ENCODE measurements around the gene POU3F3.

Gene POU3F3

DNA sequence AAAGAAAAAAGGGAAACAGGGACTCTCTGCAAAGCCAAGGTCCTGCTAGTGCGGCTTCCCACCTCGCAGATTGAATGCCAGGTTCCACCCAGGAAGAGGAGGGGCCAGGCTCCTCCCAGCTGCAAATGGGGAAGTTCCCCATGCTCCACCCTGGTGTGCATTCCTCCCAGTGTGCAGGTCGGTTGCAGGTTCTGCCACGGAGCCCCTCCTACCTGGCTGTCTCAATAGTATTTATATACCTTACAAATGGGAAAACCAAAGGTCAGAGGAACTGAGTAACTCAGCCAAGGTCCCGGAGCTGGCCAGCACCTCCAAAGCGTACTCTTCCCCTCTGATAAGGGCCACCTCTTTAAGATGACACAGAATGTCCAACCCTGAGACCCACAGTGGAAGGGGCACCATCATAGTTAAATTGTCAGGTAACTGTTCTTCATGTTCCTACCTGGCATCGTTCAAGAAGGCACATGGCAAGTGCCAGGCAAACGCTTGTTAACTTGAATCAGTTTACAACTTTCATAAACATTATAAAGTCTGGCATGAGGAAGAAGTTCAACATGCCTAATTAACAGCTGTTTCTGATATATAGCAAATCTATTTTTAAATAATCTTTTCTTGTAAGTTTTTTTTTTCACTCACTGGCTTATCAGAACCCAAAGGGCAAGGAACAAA is 35.5 kb downstream of the POU3F3 start:
- ChIA-PET CTCF (no interaction called here), POLR2A (no interaction called here)
- H3K4me3 ChIP-seq (ENCODE audit: low read depth, low read length): no peak overlapping the region
- TF ChIP-seq, protein P1, sequence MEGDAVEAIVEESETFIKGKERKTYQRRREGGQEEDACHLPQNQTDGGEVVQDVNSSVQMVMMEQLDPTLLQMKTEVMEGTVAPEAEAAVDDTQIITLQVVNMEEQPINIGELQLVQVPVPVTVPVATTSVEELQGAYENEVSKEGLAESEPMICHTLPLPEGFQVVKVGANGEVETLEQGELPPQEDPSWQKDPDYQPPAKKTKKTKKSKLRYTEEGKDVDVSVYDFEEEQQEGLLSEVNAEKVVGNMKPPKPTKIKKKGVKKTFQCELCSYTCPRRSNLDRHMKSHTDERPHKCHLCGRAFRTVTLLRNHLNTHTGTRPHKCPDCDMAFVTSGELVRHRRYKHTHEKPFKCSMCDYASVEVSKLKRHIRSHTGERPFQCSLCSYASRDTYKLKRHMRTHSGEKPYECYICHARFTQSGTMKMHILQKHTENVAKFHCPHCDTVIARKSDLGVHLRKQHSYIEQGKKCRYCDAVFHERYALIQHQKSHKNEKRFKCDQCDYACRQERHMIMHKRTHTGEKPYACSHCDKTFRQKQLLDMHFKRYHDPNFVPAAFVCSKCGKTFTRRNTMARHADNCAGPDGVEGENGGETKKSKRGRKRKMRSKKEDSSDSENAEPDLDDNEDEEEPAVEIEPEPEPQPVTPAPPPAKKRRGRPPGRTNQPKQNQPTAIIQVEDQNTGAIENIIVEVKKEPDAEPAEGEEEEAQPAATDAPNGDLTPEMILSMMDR (IDR thresholded peaks at IDR 0.05; ENCODE audit: insufficient read depth, low read length, missing control alignments): no peak
- DNase-seq (ENCODE audit: low read depth, low spot score): no peak

DNA sequence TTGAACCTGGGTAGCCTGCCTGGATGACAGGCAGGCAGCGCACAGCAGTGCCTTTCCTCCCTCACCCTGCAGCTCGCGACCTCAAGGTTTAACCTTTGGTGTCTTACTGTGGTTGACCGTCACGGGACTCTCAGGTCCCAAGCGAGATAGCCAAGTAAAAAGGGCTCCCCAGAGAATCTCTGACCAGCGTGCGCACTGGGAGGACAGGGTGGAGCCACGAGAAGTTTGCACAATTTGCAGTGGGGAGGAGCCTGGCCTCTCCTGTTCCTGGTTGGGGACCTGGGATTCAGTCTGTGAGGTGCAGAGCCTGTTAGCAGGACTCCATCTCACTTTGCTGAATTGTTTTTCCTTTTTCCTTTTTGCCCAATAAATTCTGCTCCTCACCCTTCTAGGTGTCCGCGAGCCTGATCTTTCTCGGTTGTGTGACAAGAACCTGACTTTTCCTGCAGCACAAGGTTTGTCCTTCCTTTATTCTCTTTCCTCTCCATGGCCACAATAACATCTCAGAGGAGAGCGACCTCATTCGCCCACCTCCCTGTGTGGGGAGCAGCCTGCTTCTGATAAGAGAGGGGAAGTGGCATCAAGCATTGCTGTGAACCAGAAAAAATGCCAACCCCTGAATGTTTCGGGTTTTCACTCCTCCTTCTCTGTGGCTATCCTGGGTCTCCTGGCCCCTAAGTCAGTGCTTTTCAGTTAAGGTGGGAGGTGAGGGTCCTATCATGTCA is 36.2 kb downstream of the POU3F3 start:
- DNase-seq (ENCODE audit: low read depth, low spot score): no peak
- POLR2A ChIA-PET: no interaction called here
- CTCF ChIA-PET: no interaction called here

GRCh38 chr2:104890685-104891069 is 36.8 kb downstream of the POU3F3 start:
- DNase-seq (ENCODE audit: low read depth, low spot score): no peak
- TF ChIP-seq, protein P1 (IDR thresholded peaks at IDR 0.05; ENCODE audit: insufficient read depth, low read length, missing control alignments): no peak
- ChIA-PET POLR2A (no interaction called here), CTCF (no interaction called here)
- no peak overlapping the region for H3K4me3 ChIP-seq (ENCODE audit: low read depth, low read length)

More for the DNA sequence above, 36.2 kb downstream of the POU3F3 start:
- H3K4me3 ChIP-seq (ENCODE audit: low read depth, low read length): no peak overlapping the region
- TF ChIP-seq, protein P1 (IDR thresholded peaks at IDR 0.05; ENCODE audit: insufficient read depth, low read length, missing control alignments): no peak

DNA sequence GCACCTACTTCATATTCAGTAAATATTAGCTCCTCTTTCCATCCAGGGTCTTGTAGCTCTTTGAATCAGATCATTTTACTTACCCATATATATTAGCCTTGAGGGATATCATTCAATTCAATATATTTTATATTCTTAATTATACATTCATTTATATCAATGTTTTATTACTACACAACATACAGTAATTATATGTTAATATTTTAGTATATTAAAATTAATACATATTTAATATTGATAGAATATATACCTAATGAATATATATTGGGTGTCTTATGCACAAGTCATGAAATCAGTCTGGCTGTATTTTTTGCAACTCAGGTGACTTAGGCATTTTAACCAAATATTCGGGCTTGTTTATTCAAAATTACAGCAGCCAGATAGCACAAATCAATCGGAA is 37.2 kb downstream of the POU3F3 start:
- ChIA-PET CTCF (no interaction called here), POLR2A (no interaction called here)
- TF ChIP-seq, protein P1 (IDR thresholded peaks at IDR 0.05; ENCODE audit: insufficient read depth, low read length, missing control alignments): no peak
- DNase-seq (ENCODE audit: low read depth, low spot score): no peak
- no peak overlapping the region for H3K4me3 ChIP-seq (ENCODE audit: low read depth, low read length)

DNA sequence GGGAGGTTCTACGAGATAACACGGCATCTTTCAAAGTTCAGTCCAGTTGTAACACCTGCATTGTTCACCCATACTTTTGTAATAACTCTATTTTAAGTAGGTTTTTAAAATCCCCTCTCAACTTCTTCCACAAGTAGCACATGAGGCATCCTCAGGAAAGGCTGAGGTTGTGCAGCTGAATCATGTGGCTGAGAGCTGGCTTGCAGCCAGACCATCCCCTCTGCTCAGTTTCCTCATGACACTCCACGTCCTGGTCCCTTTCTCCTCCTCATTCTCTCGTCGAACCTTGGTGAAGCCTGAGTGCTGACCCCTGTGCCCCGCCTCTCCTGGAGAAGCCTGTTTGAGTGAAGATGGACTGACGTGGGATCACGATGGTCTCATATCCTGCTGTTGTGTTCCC is 42.5 kb downstream of the POU3F3 start:
- TF ChIP-seq, protein P1 (IDR thresholded peaks at IDR 0.05; ENCODE audit: insufficient read depth, low read length, missing control alignments): no peak
- CTCF ChIA-PET: no interaction called here
- POLR2A ChIA-PET: no interaction called here
- H3K4me3 ChIP-seq (ENCODE audit: low read depth, low read length): no peak overlapping the region
- no peak for DNase-seq (ENCODE audit: low read depth, low spot score)

DNA sequence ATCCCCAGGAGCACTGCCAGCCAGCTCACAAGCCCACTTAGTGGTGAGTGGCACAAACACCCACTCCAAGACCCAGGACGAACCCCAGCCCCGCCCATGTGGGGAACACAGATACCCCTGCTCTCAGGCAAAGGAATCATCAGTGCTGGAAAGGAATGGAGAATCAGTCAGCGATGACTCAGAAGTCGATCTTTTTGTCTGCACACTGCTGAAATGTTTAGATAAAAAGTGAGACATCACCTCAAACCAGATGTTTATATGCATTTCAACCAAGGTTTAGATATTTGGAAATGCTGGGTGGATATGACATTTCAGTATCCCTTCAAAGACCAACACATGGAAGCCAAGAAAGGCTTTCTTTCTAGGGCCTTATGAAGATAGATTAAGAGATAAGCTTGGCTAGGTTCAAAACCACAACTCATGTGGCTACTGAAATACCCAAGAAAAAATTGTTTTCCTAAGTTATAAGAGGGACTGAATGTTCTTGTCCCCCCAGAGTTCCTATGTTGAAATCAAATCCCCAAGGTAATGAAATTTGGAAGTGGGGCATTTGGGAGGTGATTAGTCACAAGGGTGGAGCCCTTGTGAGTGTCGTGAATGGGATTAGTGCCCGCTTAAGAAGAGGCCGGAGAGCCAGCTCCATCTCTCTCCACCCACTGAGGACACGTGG is 43.7 kb downstream of the POU3F3 start:
- TF ChIP-seq, protein P1 (IDR thresholded peaks at IDR 0.05; ENCODE audit: insufficient read depth, low read length, missing control alignments): no peak
- POLR2A ChIA-PET: no interaction called here
- no peak for DNase-seq (ENCODE audit: low read depth, low spot score)
- no peak overlapping the region for H3K4me3 ChIP-seq (ENCODE audit: low read depth, low read length)
- CTCF ChIA-PET: no interaction called here

Data from AG04449 (cell line).